Measurements from ENCODE around the gene NFATC2. TPM values are rescaled to one million over a fixed set of nuclear protein-coding genes. Genes with fewer than 3 reads are reported as not detected.
"Not testable (repeated sequence)": the region's sequence is repeated elsewhere in the genome, so short reads cannot be mapped to it uniquely, and the experiment has no call there.

Gene NFATC2
- total RNA-seq, 1 experiment from 2014 or later: 6.3 TPM

DNA sequence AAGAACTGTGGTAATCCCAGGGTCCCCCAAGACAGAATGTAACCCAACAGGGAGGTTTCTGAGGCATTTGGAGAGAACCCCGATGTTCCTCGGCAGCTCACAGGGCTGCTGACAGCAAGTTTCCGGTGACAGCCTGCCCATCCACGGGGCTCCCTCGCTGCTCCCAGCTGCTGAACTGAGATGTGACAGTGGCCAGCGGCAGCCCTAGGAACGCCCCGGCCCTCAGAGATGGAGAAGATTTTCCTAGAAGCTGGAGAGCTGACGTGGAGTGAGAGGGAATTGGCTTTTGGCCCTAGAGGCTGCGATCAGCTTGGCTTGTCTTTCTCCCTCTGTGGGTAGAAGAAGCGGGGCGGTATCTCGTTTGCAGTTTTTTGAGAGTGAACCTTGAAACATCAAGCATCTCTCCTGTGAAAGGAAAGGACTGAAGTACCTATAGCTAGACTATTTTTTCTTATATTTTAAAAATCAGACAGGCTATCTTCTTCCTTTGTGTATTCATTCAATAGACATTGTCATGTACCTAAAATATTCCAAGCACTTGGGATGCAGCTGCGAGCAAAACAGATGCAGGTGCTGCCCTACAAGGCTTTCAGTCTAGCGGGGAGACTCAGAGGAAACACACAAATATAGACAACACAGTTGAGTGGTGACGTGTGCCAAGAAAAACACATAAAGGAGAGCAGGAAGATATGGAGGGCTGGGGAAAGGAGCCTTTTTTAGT is 28.4 kb upstream of the NFATC2 start:
- Histone ChIP-seq H2AFZ (no peak overlapping the region), H3K4me1 (replicated peaks; ENCODE audit: insufficient read depth) (peaks cover 7% of the 10 kb centered on the region), H3K27me3 (ENCODE audit: insufficient read depth, low read depth) (0 out of 2 replicates have a peak, but pooled peaks cover 20% of the 10 kb centered on the region), H3K36me3 (ENCODE audit: low read depth) (no peaks in the 10 kb centered on the region), H3K27ac (no peak overlapping the region), H4K20me1 (ENCODE audit: insufficient read depth) (no peaks in the 10 kb centered on the region), H3K79me2 (ENCODE audit: low read depth) (no peaks in the 10 kb centered on the region), H3K9me2 (ENCODE audit: insufficient read depth) (no peaks in the 10 kb centered on the region), H3K4me2 (no peak overlapping the region), H3F3A (ENCODE audit: insufficient read depth, low read depth) (no peaks in the 10 kb centered on the region), H3K9me3 (ENCODE audit: insufficient read depth, low read depth) (peaks cover 5% of the 10 kb centered on the region; the same call in 1 of the 2 replicates), H3K4me3 (no peak overlapping the region)
- TF ChIP-seq EZH2 (IDR thresholded peaks at IDR 0.05; ENCODE audit: low read depth): no peak
- TF ChIP-seq, protein P1, sequence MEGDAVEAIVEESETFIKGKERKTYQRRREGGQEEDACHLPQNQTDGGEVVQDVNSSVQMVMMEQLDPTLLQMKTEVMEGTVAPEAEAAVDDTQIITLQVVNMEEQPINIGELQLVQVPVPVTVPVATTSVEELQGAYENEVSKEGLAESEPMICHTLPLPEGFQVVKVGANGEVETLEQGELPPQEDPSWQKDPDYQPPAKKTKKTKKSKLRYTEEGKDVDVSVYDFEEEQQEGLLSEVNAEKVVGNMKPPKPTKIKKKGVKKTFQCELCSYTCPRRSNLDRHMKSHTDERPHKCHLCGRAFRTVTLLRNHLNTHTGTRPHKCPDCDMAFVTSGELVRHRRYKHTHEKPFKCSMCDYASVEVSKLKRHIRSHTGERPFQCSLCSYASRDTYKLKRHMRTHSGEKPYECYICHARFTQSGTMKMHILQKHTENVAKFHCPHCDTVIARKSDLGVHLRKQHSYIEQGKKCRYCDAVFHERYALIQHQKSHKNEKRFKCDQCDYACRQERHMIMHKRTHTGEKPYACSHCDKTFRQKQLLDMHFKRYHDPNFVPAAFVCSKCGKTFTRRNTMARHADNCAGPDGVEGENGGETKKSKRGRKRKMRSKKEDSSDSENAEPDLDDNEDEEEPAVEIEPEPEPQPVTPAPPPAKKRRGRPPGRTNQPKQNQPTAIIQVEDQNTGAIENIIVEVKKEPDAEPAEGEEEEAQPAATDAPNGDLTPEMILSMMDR (conservative IDR thresholded peaks at IDR 0.05): no peak
- ChIA-PET CTCF (no interaction called here), POLR2A (ENCODE audit: unreplicated experiment) (no interaction called here)
- no TSS peak for BruUV-seq (replicated peaks)
- intact Hi-C loops (cut with micrococcal nuclease; ENCODE audit: unreplicated experiment): no loop called here
- no peak for DNase-seq

DNA sequence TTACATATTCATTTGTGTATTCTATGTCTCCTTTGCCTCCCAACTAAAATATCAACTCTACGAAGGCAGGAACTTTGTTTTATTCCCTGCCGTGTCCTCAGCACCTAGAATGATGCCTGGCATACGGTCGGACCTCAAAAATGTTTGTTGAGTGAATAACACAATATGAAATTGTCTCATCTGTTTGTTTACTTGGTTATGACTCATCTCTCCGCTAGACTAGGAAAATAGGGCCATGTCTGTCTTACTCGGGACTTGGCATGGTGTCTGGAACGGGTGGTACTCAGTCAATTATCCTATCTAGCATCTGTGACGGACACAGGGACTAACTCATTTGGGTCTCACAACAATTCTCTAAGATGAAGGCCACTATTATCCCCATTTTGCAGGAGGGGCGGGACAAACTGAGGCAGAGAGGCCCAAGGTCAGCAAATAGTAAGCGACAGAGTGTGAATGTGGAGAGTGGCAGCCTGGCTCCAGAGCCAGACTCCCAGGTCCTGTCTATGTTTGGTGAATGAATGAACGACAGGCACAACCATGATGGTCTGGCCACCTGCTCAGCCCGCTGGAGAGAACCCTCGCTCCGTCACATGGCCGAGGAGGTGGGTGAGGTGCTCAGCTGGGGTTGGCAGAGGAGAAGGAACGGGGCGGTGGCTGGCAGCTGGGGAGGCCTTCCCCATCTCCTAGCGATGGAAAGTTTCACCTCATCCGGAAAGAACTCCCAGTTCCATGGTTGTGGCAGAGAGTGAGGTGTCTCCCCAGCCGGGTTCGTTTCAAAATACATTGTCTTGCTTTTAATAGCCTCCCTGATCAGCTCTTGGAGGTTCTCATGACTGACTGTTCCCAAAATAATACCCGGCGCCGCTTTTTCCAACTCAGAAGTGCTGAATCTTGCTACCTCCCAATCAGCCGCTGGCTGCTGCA is 27.6 kb upstream of the NFATC2 start:
- TF ChIP-seq, protein P1 (conservative IDR thresholded peaks at IDR 0.05): no peak
- TF ChIP-seq EZH2 (IDR thresholded peaks at IDR 0.05; ENCODE audit: low read depth): no peak
- Histone ChIP-seq H4K20me1 (ENCODE audit: insufficient read depth) (no peaks in the 10 kb centered on the region), H3K4me2 (no peak overlapping the region), H3K9me2 (ENCODE audit: insufficient read depth) (no peaks in the 10 kb centered on the region), H2AFZ (no peak overlapping the region), H3K79me2 (ENCODE audit: low read depth) (no peaks in the 10 kb centered on the region), H3K27ac (no peak overlapping the region), H3K36me3 (ENCODE audit: low read depth) (no peaks in the 10 kb centered on the region), H3K4me3 (no peak overlapping the region), H3F3A (ENCODE audit: insufficient read depth, low read depth) (no peaks in the 10 kb centered on the region), H3K27me3 (ENCODE audit: insufficient read depth, low read depth) (0 out of 2 replicates have a peak, but pooled peaks cover 25% of the 10 kb centered on the region), H3K4me1 (replicated peaks; ENCODE audit: insufficient read depth) (peaks cover 7% of the 10 kb centered on the region), H3K9me3 (ENCODE audit: insufficient read depth, low read depth) (peaks cover 5% of the 10 kb centered on the region; the same call in 1 of the 2 replicates)
- ChIA-PET CTCF (no interaction called here), POLR2A (ENCODE audit: unreplicated experiment) (no interaction called here)
- no TSS peak for BruUV-seq (replicated peaks)
- peak in 1 of 2 experiments; percentile 55 for DNase-seq
- intact Hi-C loops (cut with micrococcal nuclease; ENCODE audit: unreplicated experiment): no loop called here

DNA sequence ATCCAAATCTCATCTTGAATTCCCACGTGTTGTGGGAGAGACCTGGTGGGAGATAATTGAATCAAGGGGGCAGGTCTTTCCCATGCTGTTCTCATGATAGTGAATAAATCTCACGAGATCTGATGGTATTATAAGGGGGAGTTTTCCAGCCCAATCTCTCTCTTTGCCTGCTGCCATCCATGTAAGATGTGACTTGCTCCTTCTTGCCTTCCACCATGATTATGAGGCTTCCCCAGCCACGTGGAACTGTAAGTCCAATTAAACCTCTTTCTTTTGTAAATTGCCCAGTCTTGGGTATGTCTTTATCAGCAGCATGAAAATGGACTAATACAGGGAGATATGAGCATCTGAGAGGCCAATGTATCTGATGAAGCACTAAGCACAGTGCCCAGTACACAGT is 26.0 kb upstream of the NFATC2 start:
- BruUV-seq (replicated peaks); intact Hi-C loops (cut with micrococcal nuclease; ENCODE audit: unreplicated experiment); H3K9me3 ChIP-seq (ENCODE audit: insufficient read depth, low read depth); H4K20me1 ChIP-seq (ENCODE audit: insufficient read depth); H2AFZ ChIP-seq; H3K27ac ChIP-seq; DNase-seq; H3F3A ChIP-seq (ENCODE audit: insufficient read depth, low read depth); H3K4me2 ChIP-seq; H3K79me2 ChIP-seq (ENCODE audit: low read depth); H3K36me3 ChIP-seq (ENCODE audit: low read depth); CTCF ChIA-PET; POLR2A ChIA-PET (ENCODE audit: unreplicated experiment); H3K4me3 ChIP-seq; H3K9me2 ChIP-seq (ENCODE audit: insufficient read depth): not testable (repeated sequence)
- Histone ChIP-seq H3K4me1 (replicated peaks; ENCODE audit: insufficient read depth) (peaks cover 14% of the 10 kb centered on the region), H3K27me3 (ENCODE audit: insufficient read depth, low read depth) (peaks cover 29% of the 10 kb centered on the region)

Measured in PC-9 (cell line).